ENCODE measurements around the gene TECPR1. TPM values are rescaled to one million over a fixed set of nuclear protein-coding genes. Genes with fewer than 3 reads are reported as not detected.
A peak's percentile ranks its signal among the peaks of the same experiment; 100 is the strongest.

The TECPR1 gene
- total RNA-seq, 1 experiment from 2014 or later: 11.5 TPM

- H3K9me2 ChIP-seq (replicated peaks; ENCODE audit: low read length): no peaks in the 10 kb centered on the region
- BruUV-seq (replicated peaks): no TSS peak
- H3F3A ChIP-seq (ENCODE audit: low read length, unreplicated experiment): no peaks in the 10 kb centered on the region
- H3K27ac ChIP-seq (ENCODE audit: low read length): no peak overlapping the region
- ChIA-PET POLR2A (ENCODE audit: unreplicated experiment) (no interaction called here), CTCF (no interaction called here)
- H3K4me2 ChIP-seq (ENCODE audit: low read length): no peak overlapping the region
- H3K9ac ChIP-seq (ENCODE audit: low read length): no peak overlapping the region
- intact Hi-C loops (cut with micrococcal nuclease): no loop called here
- TF ChIP-seq EZH2 (IDR thresholded peaks at IDR 0.05; ENCODE audit: low read length, unreplicated experiment): no peak
- 0 out of 2 replicates have a peak, but pooled peaks have one; percentile 24 for TF ChIP-seq CTCF (conservative IDR thresholded peaks at IDR 0.05; ENCODE audit: low read depth, low read length)
- no peak for TF ChIP-seq EZH2phosphoT487 (IDR thresholded peaks at IDR 0.05; ENCODE audit: borderline replicate concordance, low read length)
- H3K36me3 ChIP-seq (ENCODE audit: low read depth, low read length): peaks cover 3% of the 10 kb centered on the region; the same call in 1 of the 2 replicates
- H2AFZ ChIP-seq (ENCODE audit: low read length): no peak overlapping the region
- no peak overlapping the region for H3K4me3 ChIP-seq (ENCODE audit: low read length)
- no peaks in the 10 kb centered on the region for H3K79me2 ChIP-seq (ENCODE audit: low read length)
- peaks cover 17% of the 10 kb centered on the region for H3K4me1 ChIP-seq (ENCODE audit: insufficient read depth, low read length)
- DNase-seq (no peak), ATAC-seq (no peak)
- H3K27me3 ChIP-seq (ENCODE audit: low read length): no peaks in the 10 kb centered on the region
- no peaks in the 10 kb centered on the region for H3K9me3 ChIP-seq (ENCODE audit: low read length)
- H4K20me1 ChIP-seq (ENCODE audit: low read length): no peaks in the 10 kb centered on the region
Measured at GRCh38 chr7:98174334-98175259, 77.4 kb downstream of the TECPR1 start.

- POLR2A ChIA-PET (ENCODE audit: unreplicated experiment): no interaction called here
- intact Hi-C loops (cut with micrococcal nuclease): no loop called here
- BruUV-seq (replicated peaks): no TSS peak
- no peaks in the 10 kb centered on the region for H3K79me2 ChIP-seq (ENCODE audit: low read length)
- no peaks in the 10 kb centered on the region for H3K4me1 ChIP-seq (ENCODE audit: insufficient read depth, low read length)
- TF ChIP-seq CTCF (conservative IDR thresholded peaks at IDR 0.05; ENCODE audit: low read depth, low read length) (no peak), EZH2 (IDR thresholded peaks at IDR 0.05; ENCODE audit: low read length, unreplicated experiment) (no peak), EZH2phosphoT487 (IDR thresholded peaks at IDR 0.05; ENCODE audit: borderline replicate concordance, low read length) (no peak)
- no peak for DNase-seq
- no peaks in the 10 kb centered on the region for H3F3A ChIP-seq (ENCODE audit: low read length, unreplicated experiment)
- H3K27me3 ChIP-seq (ENCODE audit: low read length): no peaks in the 10 kb centered on the region
- H4K20me1 ChIP-seq (ENCODE audit: low read length): no peaks in the 10 kb centered on the region
- H3K36me3 ChIP-seq (ENCODE audit: low read depth, low read length): peaks cover 3% of the 10 kb centered on the region; the same call in 1 of the 2 replicates
- H3K9ac ChIP-seq (ENCODE audit: low read length): no peak overlapping the region
- CTCF ChIA-PET: no interaction called here
- no peak overlapping the region for H2AFZ ChIP-seq (ENCODE audit: low read length)
- H3K9me3 ChIP-seq (ENCODE audit: low read length): no peaks in the 10 kb centered on the region
- no peak for ATAC-seq
- H3K27ac ChIP-seq (ENCODE audit: low read length): no peak overlapping the region
- no peak overlapping the region for H3K4me2 ChIP-seq (ENCODE audit: low read length)
- H3K4me3 ChIP-seq (ENCODE audit: low read length): no peak overlapping the region
- H3K9me2 ChIP-seq (replicated peaks; ENCODE audit: low read length): no peaks in the 10 kb centered on the region
Measured at GRCh38 chr7:98171449-98171848, 80.6 kb downstream of the TECPR1 start.

- no peaks in the 10 kb centered on the region for H3K9me3 ChIP-seq (ENCODE audit: low read length)
- no peak overlapping the region for H3K27ac ChIP-seq (ENCODE audit: low read length)
- no peaks in the 10 kb centered on the region; the same call in 1 of the 2 replicates for H3K79me2 ChIP-seq (ENCODE audit: low read length)
- no peak overlapping the region for H3K9ac ChIP-seq (ENCODE audit: low read length)
- ATAC-seq (no peak), DNase-seq (no peak)
- H3F3A ChIP-seq (ENCODE audit: low read length, unreplicated experiment): no peaks in the 10 kb centered on the region
- intact Hi-C loops (cut with micrococcal nuclease): no loop called here
- no peak overlapping the region for H3K4me2 ChIP-seq (ENCODE audit: low read length)
- no peak overlapping the region for H2AFZ ChIP-seq (ENCODE audit: low read length)
- H3K9me2 ChIP-seq (replicated peaks; ENCODE audit: low read length): no peaks in the 10 kb centered on the region
- H3K36me3 ChIP-seq (ENCODE audit: low read depth, low read length): peaks cover 3% of the 10 kb centered on the region; the same call in 1 of the 2 replicates
- H4K20me1 ChIP-seq (ENCODE audit: low read length): no peaks in the 10 kb centered on the region
- no TSS peak for BruUV-seq (replicated peaks)
- no peak overlapping the region for H3K4me3 ChIP-seq (ENCODE audit: low read length)
- ChIA-PET CTCF (no interaction called here), POLR2A (ENCODE audit: unreplicated experiment) (no interaction called here)
- H3K27me3 ChIP-seq (ENCODE audit: low read length): no peaks in the 10 kb centered on the region
- TF ChIP-seq EZH2phosphoT487 (IDR thresholded peaks at IDR 0.05; ENCODE audit: borderline replicate concordance, low read length): no peak
- TF ChIP-seq EZH2 (IDR thresholded peaks at IDR 0.05; ENCODE audit: low read length, unreplicated experiment): no peak
- TF ChIP-seq CTCF (conservative IDR thresholded peaks at IDR 0.05; ENCODE audit: low read depth, low read length): no peak
- H3K4me1 ChIP-seq (ENCODE audit: insufficient read depth, low read length): no peaks in the 10 kb centered on the region
Measured at GRCh38 chr7:98170966-98171365, 81.1 kb downstream of the TECPR1 start.

Measured in PC-3 (cell line).